Measurements from ENCODE around the gene LIAS. TPM values are rescaled to one million over a fixed set of nuclear protein-coding genes. Genes with fewer than 3 reads are reported as not detected.

The LIAS gene
- total and polyA plus RNA-seq, 2 of the 13 experiments (the other 11 are each of a cell fraction or from before 2014, with no cell fraction given), result 16.0 to 16.6 TPM

DNA sequence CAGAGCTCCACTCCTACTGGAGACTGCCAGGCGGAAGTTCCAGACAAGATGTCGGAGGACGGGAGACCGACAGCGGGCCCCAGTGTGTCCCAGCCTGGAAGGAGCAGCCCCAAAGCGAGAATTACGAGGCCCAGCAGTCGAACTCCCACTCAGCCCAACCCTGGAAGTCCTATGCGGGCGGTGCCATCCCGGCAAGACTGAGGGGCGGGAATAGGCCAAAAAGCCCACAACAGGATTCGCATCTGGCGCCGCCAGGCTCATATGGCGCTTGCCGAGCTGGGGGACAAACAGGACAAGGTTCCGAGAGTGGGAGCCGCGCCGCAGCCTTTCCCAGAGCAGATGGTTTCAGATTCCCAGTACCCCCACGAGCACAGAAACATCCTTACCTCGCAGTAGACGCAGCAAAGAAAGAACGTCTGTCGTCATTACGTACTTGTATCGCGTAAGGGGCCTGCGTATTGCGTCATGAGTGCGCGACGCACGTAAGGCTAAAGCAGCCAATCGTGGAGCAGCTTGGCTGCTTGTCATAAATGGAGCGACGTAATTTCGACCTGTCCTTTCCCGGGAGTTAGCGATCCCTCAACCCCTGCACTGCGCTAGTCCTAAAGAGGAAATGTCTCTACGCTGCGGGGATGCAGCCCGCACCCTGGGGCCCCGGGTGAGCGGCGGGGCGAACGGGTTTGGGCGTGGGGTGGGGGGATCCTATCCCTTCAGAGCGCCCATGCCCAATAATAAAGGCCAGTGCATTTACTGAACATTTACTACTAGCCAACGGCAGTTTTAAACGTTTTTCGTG lies at the start of gene LIAS, which contains the start of gene RPL9 (continued):
- TF ChIP-seq, protein P1, sequence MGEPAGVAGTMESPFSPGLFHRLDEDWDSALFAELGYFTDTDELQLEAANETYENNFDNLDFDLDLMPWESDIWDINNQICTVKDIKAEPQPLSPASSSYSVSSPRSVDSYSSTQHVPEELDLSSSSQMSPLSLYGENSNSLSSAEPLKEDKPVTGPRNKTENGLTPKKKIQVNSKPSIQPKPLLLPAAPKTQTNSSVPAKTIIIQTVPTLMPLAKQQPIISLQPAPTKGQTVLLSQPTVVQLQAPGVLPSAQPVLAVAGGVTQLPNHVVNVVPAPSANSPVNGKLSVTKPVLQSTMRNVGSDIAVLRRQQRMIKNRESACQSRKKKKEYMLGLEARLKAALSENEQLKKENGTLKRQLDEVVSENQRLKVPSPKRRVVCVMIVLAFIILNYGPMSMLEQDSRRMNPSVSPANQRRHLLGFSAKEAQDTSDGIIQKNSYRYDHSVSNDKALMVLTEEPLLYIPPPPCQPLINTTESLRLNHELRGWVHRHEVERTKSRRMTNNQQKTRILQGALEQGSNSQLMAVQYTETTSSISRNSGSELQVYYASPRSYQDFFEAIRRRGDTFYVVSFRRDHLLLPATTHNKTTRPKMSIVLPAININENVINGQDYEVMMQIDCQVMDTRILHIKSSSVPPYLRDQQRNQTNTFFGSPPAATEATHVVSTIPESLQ (CRISPR knock-in tag; conservative IDR thresholded peaks at IDR 0.05), result no peak
- TF ChIP-seq ZNF468 (CRISPR knock-in tag; IDR thresholded peaks at IDR 0.05) (no peak), SKI (IDR thresholded peaks at IDR 0.05; ENCODE audit: partially characterized antibody) (peak; percentile 28), ZNF674 (CRISPR knock-in tag; IDR thresholded peaks at IDR 0.05; ENCODE audit: low read depth) (peak; percentile 90; the same call in 1 of the 2 replicates), ZNF350 (CRISPR knock-in tag; IDR thresholded peaks at IDR 0.05; ENCODE audit: borderline replicate concordance, low read depth) (peak; percentile 60; the same call in 1 of the 2 replicates), ZNF256 (CRISPR knock-in tag; conservative IDR thresholded peaks at IDR 0.05) (peak; percentile 76; the same call in 1 of the 2 replicates), IRX3 (CRISPR knock-in tag; IDR thresholded peaks at IDR 0.05; ENCODE audit: borderline replicate concordance, low read depth) (no peak), POGZ (CRISPR knock-in tag; IDR thresholded peaks at IDR 0.05) (peak; percentile 97), THYN1 (CRISPR knock-in tag; IDR thresholded peaks at IDR 0.05; ENCODE audit: borderline replicate concordance, low read depth) (no peak), ZNF619 (CRISPR knock-in tag; IDR thresholded peaks at IDR 0.05) (no peak; the same call in 1 of the 2 replicates)
- TF ChIP-seq, protein P2, sequence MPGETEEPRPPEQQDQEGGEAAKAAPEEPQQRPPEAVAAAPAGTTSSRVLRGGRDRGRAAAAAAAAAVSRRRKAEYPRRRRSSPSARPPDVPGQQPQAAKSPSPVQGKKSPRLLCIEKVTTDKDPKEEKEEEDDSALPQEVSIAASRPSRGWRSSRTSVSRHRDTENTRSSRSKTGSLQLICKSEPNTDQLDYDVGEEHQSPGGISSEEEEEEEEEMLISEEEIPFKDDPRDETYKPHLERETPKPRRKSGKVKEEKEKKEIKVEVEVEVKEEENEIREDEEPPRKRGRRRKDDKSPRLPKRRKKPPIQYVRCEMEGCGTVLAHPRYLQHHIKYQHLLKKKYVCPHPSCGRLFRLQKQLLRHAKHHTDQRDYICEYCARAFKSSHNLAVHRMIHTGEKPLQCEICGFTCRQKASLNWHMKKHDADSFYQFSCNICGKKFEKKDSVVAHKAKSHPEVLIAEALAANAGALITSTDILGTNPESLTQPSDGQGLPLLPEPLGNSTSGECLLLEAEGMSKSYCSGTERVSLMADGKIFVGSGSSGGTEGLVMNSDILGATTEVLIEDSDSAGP (CRISPR knock-in tag; IDR thresholded peaks at IDR 0.05; ENCODE audit: borderline replicate concordance), result peak; percentile 86; the same call in 1 of the 2 replicates
- TF ChIP-seq, protein P3, sequence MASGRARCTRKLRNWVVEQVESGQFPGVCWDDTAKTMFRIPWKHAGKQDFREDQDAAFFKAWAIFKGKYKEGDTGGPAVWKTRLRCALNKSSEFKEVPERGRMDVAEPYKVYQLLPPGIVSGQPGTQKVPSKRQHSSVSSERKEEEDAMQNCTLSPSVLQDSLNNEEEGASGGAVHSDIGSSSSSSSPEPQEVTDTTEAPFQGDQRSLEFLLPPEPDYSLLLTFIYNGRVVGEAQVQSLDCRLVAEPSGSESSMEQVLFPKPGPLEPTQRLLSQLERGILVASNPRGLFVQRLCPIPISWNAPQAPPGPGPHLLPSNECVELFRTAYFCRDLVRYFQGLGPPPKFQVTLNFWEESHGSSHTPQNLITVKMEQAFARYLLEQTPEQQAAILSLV (CRISPR knock-in tag; IDR thresholded peaks at IDR 0.05; ENCODE audit: borderline replicate concordance), result peak; percentile 40; the same call in 1 of the 2 replicates
- TF ChIP-seq, protein P4, sequence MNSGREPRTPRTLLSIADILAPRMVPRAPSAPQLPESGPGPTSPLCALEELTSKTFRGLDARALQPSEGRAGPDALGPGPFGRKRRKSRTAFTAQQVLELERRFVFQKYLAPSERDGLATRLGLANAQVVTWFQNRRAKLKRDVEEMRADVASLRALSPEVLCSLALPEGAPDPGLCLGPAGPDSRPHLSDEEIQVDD (CRISPR knock-in tag; IDR thresholded peaks at IDR 0.05; ENCODE audit: borderline replicate concordance), result no peak
- TF ChIP-seq, protein P5, sequence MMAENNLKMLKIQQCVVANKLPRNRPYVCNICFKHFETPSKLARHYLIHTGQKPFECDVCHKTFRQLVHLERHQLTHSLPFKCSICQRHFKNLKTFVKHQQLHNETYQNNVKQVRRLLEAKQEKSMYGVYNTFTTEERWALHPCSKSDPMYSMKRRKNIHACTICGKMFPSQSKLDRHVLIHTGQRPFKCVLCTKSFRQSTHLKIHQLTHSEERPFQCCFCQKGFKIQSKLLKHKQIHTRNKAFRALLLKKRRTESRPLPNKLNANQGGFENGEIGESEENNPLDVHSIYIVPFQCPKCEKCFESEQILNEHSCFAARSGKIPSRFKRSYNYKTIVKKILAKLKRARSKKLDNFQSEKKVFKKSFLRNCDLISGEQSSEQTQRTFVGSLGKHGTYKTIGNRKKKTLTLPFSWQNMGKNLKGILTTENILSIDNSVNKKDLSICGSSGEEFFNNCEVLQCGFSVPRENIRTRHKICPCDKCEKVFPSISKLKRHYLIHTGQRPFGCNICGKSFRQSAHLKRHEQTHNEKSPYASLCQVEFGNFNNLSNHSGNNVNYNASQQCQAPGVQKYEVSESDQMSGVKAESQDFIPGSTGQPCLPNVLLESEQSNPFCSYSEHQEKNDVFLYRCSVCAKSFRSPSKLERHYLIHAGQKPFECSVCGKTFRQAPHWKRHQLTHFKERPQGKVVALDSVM (CRISPR knock-in tag; IDR thresholded peaks at IDR 0.05), result peak; percentile 27; the same call in 1 of the 2 replicates
- TF ChIP-seq, protein P6, sequence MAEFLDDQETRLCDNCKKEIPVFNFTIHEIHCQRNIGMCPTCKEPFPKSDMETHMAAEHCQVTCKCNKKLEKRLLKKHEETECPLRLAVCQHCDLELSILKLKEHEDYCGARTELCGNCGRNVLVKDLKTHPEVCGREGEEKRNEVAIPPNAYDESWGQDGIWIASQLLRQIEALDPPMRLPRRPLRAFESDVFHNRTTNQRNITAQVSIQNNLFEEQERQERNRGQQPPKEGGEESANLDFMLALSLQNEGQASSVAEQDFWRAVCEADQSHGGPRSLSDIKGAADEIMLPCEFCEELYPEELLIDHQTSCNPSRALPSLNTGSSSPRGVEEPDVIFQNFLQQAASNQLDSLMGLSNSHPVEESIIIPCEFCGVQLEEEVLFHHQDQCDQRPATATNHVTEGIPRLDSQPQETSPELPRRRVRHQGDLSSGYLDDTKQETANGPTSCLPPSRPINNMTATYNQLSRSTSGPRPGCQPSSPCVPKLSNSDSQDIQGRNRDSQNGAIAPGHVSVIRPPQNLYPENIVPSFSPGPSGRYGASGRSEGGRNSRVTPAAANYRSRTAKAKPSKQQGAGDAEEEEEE (CRISPR knock-in tag; IDR thresholded peaks at IDR 0.05; ENCODE audit: borderline replicate concordance), result no peak
- TF ChIP-seq, protein P7, sequence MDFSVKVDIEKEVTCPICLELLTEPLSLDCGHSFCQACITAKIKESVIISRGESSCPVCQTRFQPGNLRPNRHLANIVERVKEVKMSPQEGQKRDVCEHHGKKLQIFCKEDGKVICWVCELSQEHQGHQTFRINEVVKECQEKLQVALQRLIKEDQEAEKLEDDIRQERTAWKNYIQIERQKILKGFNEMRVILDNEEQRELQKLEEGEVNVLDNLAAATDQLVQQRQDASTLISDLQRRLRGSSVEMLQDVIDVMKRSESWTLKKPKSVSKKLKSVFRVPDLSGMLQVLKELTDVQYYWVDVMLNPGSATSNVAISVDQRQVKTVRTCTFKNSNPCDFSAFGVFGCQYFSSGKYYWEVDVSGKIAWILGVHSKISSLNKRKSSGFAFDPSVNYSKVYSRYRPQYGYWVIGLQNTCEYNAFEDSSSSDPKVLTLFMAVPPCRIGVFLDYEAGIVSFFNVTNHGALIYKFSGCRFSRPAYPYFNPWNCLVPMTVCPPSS (IDR thresholded peaks at IDR 0.05), result no peak

Measured in HepG2 (cell line).